Measurements from ENCODE around the gene MIF4GD.
A peak's percentile ranks its signal among the peaks of the same experiment; 100 is the strongest.
"Not testable (repeated sequence)": the region's sequence is repeated elsewhere in the genome, so short reads cannot be mapped to it uniquely, and the experiment has no call there.

MIF4GD gene

GRCh38 chr17:75257228-75257627, 13.8 kb downstream of the MIF4GD start:
- DNase-seq: not testable (repeated sequence)

GRCh38 chr17:75255954-75256698, 14.9 kb downstream of the MIF4GD start:
- DNase-seq: not testable (repeated sequence)

GRCh38 chr17:75252039-75252816, 18.8 kb downstream of the MIF4GD start:
- DNase-seq: no peak

GRCh38 chr17:75250009-75250471, 21.0 kb downstream of the MIF4GD start:
- DNase-seq: no peak

- DNase-seq: no peak
Observed at GRCh38 chr17:75249564-75249963, 21.5 kb downstream of the MIF4GD start.

GRCh38 chr17:75246404-75246803, 24.6 kb downstream of the MIF4GD start:
- DNase-seq: no peak

- no peak for DNase-seq
Observed at GRCh38 chr17:75245011-75245410, 26.0 kb downstream of the MIF4GD start.

- no peak for DNase-seq
Observed at GRCh38 chr17:75244133-75244866, 26.7 kb downstream of the MIF4GD start.

GRCh38 chr17:75242461-75243042, 28.5 kb downstream of the MIF4GD start:
- DNase-seq: no peak

GRCh38 chr17:75241996-75242460, 29.0 kb downstream of the MIF4GD start:
- DNase-seq: no peak

- DNase-seq: no peak
Observed at GRCh38 chr17:75241502-75241901, 29.5 kb downstream of the MIF4GD start.

GRCh38 chr17:75241143-75241430, 29.9 kb downstream of the MIF4GD start:
- no peak for DNase-seq

GRCh38 chr17:75240394-75241142, 30.5 kb downstream of the MIF4GD start:
- peak in 1 of 2 experiments; percentile 11 for DNase-seq

GRCh38 chr17:75239778-75240393, 31.1 kb downstream of the MIF4GD start:
- no peak for DNase-seq

GRCh38 chr17:75239214-75239613, 31.8 kb downstream of the MIF4GD start:
- no peak for DNase-seq

- DNase-seq: peak; percentile 20 to 77
Observed at GRCh38 chr17:75238684-75239191, 32.3 kb downstream of the MIF4GD start.

GRCh38 chr17:75238020-75238580, 32.9 kb downstream of the MIF4GD start:
- DNase-seq: no peak

- no peak for DNase-seq
Observed at GRCh38 chr17:75237100-75238014, 33.7 kb downstream of the MIF4GD start.

GRCh38 chr17:75232786-75233185, 38.2 kb downstream of the MIF4GD start:
- DNase-seq: no peak

Data from NCI-H446 (cell line).